Stimulated activated naive CD4-positive, alpha-beta T cell treated with Interleukin-2 at 50 U/mL for 16 hours (primary cell): ENCODE data around the gene MXD3.
A peak's percentile ranks its signal among the peaks of the same experiment; 100 is the strongest.

Source experiments
- DNase-seq: peaks from one replicate; lab custom pipeline; 2025; lab: John Stamatoyannopoulos, UW

The MXD3 gene

DNA sequence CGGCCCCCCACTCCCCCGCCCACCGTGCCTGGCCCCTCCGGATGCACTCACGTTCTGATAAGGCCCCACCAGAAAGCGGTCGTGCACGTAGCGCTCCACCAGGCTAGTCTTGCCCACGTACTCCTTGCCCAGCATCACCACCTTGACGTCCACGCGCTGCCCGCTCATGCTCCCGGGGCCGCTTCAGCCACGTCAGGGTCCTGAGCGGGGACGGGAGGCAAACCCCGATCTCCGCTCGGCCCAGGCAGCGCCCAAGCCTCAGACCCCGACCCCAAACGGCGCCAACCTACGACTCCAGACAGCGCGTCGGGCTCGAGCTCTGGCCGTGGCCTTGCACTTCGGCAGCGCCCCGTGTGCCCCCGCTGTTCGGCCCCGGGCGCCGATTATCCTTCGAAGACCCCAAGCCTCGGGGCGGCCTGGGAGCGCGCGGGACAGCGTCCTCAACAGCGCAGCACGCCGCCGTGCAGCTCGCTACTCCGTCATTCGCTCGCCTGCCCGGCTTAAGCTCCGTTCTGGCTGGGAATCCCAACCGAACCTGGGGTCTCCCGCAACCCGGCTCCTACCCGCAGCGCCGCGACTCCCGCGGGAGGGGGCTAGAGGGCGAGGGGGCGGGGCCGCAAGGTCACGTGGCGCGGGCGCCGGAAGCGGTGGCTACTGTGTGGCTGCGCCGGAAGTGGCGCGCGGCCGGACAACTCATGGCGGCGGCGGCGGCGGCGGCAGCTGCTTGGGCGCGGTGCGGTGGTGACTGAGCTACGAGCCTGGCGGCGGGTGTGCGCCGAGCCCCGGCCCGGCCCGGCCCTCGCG, 8.4 kb downstream of the MXD3 start, which contains the start of the genes PRELID1 and RAB24:
PRELID1 (plus strand) TSS at position 679 of the 804 bp plus-strand sequence. CDS start 187 bp downstream, outside the sequence.
RAB24 (minus strand) TSS at position 599 of the 804 bp plus-strand sequence; CDS start at position 168, 431 bp downstream.
- peak; percentile 87 for DNase-seq

DNA sequence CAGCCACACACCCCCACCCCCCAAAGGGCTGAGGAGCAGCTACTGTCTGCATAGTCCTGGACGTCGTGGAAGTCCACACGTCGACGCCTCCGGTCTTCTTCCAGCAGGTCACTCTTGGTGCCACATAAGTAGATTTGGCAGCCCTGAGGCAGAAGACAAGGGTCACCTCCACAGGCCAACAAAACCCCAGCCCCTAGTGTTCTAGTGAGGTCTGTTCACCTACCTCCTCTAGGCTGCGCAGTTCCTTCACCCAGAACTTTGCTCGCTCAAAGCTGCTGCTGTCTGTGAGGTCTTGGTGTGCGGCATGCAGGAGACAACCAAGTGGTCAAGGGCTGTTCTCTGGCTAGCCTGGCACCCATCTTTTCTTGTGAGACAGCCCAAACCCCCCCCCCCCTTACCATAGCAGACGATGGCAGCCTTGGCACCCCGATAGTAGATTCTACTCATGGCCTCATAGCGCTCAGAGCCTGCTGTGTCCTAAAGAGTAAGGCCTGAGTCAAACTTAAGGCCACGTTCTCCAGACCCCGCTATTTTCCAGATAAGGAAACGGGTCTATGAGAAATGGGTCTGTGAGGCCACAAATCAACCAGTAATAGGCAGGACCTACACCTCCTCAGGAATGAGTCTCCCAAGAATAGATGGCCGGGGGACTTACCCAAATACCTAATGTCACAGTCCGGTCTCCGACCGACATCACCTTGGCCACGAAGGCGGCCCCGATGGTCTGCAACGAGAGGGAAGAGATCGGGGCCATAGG, 9.2 kb downstream of the MXD3 start:
- no peak for DNase-seq

DNA sequence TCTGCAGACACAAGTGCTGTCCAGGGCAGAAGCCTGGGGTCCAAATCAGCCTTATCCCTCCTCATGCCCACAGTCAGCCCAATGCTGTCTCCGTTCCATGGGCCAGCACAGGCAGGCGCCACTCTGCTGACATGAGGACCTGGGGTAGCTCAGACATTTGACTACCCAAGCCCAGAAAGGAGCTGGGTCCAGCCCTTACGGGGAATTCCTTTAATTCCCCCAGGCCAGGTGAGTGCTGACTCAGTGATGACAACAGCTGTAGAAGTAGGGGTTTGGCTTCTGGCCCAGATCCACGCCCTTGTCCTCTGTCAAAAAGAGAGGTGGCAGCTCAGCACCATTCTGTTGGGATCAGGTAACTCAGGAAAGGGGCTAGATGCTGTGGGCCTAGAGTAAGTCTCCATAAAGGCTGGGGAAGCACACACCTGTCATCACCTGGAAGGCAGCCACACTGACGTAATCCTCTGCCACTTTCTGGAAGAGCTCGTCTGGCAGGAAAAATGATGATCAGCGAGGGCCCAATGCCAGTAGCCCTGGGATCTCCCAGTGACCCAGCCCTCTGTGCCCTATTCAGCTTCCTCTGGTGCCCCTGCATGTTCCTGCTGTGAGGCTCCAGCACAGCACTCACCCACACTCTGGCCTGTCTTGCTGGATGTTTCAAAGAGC, 10.1 kb downstream of the MXD3 start:
- peak; percentile 9 for DNase-seq

DNA sequence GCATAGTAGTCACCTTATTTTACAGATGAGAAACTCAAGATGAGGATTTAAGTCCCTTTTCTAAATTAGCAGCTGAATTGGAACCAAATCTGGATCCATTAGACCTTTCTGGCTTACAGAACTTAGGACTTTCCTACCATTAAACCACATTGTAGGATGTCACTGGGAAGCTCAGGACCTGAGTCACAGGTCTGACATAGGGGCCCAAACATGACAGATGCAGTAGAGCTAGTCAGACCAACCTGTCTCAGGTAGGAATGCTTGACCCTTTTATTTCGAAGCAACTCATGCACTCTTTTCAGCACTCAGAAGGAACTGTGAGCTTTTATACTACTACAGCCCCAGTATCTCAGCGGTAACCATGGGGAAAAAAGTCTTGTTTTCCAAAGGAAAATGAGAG, 10.7 kb downstream of the MXD3 start:
- DNase-seq, result no peak

DNA sequence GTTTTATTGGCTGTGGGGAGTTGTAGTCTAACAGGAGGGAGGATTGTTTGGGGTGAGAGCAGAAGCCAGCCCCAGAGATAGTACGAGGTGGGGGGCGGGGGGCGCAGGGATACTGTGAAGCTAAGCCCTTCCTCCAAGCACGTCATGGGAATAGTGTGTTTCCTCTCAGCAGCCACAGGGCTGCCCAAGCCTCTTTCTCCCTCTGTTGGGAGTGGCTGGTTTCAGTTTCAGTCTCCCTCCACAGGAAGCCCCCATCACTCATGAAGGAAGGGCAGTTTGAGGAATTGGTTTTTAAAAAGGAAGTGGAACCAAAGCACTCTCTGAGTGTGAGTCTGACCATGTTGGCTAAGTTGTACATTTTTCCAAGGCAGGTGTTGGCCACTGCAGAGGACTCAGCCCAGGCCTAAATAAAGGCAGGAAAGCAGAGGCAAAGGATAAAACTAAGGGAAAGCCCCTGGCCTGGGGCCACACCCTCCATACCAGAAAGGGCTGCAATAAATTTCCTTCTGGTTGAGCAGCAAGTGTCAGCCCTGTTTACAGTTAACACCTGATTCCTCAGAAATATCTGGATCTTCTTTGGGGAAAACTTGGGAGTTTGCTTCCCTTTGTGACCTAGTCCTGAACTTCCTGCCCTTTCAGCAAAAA, 11.3 kb downstream of the MXD3 start:
- peak; percentile 40 for DNase-seq

DNA sequence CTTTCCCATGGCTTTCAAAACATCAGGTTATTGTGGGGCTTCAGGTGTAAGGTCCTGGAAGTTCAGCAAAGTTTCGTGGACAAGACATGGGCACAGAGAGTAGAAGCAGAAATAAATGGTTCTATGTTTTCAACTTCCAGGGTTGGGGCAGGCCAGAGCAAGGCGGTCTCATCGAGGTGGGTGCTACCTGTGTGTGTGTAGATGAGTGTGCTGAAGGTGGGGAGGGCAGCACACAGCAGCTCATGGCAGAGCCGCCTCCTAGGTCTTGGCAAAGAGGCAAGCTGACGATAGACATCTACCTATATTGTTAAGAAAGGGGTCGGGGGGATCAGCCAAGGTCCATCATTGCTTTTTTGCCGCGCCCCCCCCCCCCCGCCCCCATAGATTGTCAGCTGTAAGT, 12.0 kb downstream of the MXD3 start:
- DNase-seq, result no peak

DNA sequence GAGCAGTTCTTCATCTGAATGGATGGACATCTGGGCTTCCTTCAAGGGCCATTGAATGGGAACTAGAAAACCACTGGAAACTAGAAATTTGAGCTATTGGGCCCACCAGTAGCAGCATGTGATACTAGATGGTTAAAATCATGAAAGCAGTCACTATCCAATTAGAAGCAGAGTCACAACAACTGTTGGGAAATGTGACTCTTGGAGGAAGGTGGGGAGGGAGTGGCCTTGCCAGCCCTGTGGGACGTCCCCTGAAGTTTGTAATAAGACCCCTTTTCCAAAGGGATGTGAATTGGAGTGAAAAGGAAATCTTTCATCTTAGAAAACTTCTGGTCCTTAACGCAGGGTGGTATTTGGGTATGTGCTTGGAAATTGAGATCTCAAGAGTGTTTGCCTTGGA, 13.8 kb downstream of the MXD3 start:
- no peak for DNase-seq

DNA sequence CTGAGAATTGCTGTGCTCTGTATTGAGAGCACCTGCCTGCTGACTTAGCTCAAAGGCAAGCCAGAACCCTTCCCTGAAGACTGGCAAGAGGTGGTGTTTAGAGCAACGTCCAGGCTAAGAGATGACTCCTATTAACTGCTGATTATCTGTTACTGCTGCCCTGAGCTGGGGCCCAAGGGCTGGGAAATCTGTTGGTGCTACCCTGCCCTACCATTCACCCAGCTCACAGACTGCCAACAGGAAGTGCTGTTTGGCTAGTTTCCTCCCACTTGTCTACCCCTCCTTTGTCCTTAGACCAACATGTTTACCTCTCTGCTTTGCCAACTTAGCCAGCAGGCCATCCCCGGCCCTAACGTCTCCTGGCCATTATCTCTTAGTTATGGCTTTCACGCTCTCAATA, 15.1 kb downstream of the MXD3 start:
- no peak for DNase-seq

DNA sequence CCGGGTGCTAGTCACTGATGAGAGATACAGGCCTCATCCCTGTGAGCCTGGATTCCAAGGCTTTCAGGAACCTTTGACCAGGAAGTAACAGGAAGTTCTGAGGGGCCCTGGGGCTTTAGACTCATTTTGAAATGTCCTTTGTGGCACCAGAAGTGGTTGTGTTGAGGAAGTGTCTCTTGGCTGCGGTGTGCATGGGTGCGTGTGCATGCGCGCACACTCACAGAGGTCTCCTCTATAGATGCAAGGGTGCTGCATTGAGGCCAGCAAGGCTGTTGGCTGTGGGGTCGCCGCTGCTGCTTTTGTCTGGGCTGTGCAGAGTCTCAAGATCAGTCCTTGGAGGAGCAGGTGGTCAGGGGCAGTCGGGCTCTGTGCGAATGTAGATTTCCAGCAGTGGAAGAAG, 15.8 kb downstream of the MXD3 start:
- no peak for DNase-seq

DNA sequence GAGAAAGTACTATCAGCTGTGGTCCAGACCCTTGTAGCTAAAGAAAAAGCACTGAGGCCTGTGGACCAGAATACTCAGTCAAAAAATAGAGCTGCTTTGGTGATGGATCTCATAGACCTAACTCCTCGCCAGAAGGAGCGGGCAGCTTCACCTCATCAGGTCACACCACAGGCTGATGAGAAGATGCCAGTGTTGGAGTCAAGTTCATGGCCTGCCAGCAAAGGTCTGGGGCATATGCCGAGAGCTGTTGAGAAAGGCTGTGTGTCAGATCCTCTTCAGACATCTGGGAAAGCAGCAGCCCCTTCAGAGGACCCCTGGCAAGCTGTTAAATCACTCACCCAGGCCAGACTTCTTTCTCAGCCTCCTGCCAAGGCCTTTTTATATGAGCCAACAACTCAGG, 17.1 kb downstream of the MXD3 start:
- no peak for DNase-seq

DNA sequence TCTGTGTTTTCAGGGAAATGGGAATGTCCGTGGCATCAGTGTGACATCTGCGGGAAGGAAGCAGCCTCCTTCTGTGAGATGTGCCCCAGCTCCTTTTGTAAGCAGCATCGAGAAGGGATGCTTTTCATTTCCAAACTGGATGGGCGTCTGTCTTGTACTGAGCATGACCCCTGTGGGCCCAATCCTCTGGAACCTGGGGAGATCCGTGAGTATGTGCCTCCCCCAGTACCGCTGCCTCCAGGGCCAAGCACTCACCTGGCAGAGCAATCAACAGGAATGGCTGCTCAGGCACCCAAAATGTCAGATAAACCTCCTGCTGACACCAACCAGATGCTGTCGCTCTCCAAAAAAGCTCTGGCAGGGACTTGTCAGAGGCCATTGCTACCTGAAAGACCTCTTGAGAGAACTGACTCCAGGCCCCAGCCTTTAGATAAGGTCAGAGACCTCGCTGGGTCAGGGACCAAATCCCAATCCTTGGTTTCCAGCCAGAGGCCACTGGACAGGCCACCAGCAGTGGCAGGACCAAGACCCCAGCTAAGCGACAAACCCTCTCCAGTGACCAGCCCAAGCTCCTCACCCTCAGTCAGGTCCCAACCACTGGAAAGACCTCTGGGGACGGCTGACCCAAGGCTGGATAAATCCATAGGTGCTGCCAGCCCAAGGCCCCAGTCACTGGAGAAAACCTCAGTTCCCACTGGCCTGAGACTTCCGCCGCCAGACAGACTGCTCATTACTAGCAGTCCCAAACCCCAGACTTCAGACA, 17.7 kb downstream of the MXD3 start:
- no peak for DNase-seq

DNA sequence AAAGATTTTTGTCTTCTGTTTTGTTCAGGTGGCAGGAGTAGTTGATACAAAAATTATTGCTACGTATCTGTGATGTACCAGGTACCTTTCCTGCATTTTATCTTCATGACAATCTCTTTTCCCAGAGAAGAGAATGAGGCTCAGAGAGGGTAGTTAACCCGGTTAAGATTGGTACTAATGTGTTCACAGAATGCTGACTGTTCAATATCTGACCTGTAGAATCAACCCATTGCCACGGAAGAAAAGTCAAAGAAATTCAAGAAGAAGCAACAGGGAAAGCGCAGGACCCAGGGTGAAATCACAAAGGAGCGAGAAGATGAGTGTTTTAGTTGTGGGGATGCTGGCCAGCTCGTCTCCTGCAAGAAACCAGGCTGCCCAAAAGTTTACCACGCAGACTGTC, 20.0 kb downstream of the MXD3 start:
- DNase-seq, result no peak

DNA sequence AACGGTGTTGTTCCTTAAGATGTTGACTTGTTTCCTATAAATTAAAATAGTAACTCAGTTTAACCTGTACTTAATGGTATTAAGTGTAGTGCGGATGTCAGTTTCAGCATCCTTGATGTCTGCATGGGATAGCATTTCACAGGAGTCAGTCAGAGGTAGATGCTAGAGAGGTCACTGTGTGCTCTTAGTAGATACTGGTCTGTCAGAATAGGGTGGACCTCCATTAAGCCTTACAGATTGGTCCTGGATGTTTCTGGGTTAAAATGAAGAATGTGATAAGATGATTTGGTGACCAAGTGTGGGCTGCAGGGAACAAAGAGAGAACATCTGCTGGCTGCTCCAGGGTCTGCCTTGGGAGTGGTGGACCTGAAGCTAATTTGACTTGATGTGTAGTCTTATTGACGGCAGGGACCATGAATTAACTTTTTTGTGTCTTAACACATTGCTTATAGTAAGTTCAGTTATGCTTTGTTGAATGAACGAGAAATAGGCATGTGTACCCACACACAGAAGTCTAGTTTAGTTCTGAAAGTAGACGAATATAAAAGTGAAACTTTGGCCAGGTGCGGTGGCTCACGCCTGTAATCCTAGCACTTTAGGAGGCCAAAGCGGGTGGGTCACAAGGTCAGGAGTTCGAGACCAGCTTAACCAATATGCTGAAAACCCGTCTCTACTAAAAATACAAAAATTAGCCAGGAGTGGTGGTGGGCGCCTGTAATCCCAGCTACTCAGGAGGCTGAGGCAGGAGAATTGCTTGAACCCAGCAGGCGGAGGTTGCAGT, 20.7 kb downstream of the MXD3 start:
- no peak for DNase-seq

DNA sequence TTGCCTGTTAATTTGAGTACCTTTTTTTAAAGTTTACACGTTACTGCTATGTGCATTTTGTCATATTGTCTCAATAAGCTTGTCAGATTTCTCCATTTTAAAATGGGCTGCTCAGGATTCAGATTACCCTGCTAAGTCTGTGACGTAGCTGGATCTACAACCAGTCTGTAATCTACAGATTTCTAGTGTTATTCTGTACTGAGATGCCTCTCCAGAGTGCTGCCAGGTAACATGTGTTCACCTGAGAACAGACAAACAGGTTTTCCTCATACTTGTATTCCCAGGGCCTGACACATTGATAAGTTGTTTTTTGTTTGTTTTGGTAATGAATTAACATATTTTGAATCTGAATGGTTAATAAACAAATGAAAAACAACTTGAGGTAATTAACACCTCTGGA, 23.5 kb downstream of the MXD3 start:
- no peak for DNase-seq

DNA sequence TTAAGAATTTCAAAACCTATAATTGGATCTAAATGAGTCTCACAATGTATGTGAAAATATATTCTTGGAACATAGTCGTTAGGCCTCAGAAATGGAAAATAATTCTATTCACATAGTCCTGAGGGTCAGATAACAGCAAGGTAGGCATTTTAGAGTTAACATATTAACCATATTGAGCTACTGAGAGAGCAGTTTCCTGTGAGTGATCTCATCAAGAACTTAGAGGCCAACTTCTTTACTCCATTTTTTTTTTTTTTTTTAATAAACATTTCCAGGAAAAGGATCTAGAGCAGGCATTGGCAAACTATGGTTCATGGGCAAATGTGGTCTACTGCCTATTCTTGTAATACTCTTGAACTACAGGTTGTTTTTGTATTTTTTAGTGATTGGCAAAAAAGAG, 34.8 kb downstream of the MXD3 start:
- DNase-seq, result no peak

DNA sequence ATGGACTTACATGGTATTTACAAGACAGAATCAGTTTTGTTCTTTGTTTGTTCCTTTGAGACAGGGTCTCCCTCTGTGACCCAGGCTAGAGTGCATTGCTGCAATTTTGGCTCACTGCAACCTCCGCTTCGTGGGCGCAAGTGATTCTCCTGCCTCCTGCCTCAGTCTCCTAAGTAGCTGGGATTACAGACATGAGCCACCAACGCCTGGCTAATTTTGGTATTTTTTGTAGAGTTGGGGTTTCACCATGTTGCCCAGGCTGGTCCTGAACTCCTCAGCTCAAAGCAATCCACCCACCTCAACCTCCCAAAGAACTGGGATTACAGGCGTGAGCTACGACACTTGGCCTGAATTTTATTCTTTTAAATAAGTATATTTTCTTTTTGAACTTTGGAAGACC, 35.8 kb downstream of the MXD3 start:
- no peak for DNase-seq

DNA sequence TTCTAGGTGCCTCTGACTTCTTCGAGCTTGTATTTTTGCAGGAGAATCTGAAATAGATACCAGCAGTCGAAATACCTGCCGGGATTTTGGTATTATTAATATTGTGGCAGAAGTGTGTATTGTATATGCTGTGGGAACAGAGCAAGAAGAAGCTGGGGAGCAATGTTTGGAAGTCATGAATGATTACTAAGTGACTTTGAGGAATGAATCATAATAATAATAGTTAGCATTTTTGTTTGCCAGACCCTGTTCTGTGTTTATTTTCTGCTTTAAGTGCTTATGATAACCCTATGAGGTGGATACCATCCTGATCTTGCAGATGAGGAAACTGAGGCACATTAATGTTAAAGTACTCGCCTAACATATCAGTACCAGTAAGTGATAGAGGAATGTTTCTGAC, 40.6 kb downstream of the MXD3 start:
- no peak for DNase-seq

DNA sequence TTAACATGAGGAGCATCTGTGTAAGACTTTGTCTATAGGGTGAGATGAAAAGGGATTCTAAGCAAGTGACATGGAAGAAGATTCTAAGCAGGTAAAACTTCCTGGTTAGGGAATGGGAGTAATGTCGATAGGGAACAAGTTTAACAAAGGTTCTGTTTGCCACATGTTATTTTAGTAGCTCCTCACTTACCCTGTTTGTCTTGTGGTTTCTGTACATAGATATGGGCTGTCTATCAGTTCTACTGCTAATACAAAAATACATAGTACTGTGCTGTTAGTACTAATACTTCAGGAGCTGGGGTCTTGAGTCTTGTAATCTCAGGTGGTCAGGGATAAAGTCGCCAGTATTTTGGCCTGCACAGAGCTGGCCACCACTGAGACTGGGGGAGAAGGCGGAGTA, 41.0 kb downstream of the MXD3 start:
- DNase-seq, result no peak

DNA sequence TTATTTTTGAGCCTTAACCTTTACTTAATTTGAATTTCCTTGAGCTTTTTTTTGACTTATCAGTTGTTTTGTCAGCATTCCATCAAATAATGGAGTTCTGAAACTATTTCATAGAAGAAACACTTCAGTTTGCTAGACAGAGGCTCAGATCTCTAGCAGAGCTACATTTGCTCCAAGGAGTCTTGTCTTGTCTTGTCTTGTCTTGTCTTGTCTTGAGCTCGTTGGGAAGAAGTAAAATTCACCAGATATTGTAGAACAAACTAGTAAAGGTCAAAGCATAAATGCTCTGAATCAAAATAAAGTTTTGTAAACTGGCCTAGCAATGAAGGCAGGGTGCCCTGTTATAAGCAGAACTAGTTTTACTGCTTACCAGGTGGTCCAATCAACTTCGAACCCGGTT, 41.7 kb downstream of the MXD3 start:
- DNase-seq, result no peak

DNA sequence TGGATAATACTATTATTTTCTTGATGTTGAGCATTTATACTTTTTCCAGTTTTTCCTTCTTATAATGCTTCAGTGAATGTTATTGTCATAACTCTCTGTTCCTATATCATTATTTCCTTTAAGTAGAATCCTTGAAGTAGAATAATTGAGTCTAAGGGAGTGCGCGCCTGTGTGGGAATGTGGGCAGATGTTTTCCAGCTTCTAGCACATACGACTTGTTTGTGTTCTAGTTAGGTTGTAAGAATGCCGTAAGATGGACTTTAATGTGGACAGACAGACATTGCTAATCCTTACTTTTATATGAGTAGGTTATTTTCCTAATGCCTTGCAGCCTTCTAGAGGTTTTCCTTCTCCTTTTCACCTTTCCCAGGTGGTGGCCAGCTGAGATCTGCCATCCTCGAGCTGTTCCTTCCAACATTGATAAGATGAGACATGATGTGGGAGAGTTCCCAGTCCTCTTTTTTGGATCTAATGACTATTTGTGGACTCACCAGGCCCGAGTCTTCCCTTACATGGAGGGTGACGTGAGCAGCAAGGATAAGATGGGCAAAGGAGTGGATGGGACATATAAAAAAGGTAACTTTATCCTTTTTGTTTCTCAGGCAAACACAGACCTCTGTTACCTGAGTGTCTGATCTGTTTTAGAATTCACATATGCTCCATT, 42.3 kb downstream of the MXD3 start:
- no peak for DNase-seq
